Omental fat pad (tissue), 4 donors: ENCODE measurements around the gene IL22RA2. TPM values are rescaled to one million over a fixed set of nuclear protein-coding genes. Genes with fewer than 3 reads are reported as not detected.

Source experiments
- ATAC-seq: fragments of 150-250 bp; one replicate; pipeline ENCODE4 v1.9.1; 2016; ENCODE audit warnings: mild to moderate bottlenecking, moderate library complexity; ENCODE audit not compliant: low FRiP score
- DNase-seq: peaks from one replicate; pipeline ENCODE4 v3.0.0-alpha.2; 2019; ENCODE audit warnings: low spot score
- total RNA-seq, 4 donors: library from RNA; depleted of rRNA; stranded (reverse); fragments of >200 nt; gene quantifications; one replicate each; pipeline ENCODE4 v1.1.0, GENCODE V29; 2016
- TF ChIP-seq, protein P1 (sequence below), 3 donors: fragments of 450-650 bp; IDR thresholded peaks; one replicate each; pipeline ENCODE4 v1.5.1; 2016 to 2017; ENCODE audit warnings: antibody characterized with exemption in 3 of 3, mild to moderate bottlenecking in 3 of 3, moderate library complexity in 2 of 3

The IL22RA2 gene
- total RNA-seq, 4 donors from 2014 or later: not detected

DNA sequence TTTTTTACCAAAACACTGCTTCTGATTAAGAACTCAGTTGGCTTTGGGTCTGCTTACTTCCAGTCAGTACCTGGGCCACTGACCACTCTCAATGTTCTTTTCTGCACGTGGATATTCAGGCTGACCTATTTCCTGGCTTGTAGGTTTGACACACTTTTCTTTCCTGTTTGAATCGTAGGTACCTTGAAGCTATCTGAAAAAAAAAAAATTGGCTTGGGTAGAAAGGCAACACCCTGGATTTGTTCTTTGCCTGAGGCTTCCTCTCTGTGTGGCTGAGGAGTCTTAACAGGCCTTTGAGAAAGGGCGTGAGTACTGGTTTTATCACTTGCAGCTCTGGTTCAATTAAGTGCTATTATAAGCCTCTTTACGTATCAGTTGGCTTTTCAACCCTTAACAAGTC lies 68.1 kb downstream of the IL22RA2 start:
- DNase-seq (no peak), ATAC-seq (no peak)
- TF ChIP-seq, protein P1, sequence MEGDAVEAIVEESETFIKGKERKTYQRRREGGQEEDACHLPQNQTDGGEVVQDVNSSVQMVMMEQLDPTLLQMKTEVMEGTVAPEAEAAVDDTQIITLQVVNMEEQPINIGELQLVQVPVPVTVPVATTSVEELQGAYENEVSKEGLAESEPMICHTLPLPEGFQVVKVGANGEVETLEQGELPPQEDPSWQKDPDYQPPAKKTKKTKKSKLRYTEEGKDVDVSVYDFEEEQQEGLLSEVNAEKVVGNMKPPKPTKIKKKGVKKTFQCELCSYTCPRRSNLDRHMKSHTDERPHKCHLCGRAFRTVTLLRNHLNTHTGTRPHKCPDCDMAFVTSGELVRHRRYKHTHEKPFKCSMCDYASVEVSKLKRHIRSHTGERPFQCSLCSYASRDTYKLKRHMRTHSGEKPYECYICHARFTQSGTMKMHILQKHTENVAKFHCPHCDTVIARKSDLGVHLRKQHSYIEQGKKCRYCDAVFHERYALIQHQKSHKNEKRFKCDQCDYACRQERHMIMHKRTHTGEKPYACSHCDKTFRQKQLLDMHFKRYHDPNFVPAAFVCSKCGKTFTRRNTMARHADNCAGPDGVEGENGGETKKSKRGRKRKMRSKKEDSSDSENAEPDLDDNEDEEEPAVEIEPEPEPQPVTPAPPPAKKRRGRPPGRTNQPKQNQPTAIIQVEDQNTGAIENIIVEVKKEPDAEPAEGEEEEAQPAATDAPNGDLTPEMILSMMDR (IDR thresholded peaks at IDR 0.05): no peak

DNA sequence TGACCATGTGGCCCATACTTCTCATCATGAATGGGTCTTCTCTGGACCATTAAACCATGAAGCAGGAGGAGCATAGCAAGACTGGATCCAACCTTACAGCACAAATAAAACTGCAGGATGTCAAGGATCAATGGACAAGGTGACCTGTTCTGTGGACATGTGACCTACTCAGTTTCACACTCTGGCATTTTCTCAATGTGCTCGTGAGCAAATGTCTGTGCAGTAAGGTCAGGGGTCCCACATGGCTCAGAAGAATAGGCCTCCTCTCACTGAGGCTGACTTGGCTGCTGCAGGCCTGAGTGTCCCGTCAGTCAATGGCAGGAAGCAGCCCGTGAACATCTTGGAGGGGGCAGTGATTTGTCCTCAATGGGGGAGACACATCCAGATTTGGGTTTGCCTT lies 68.5 kb downstream of the IL22RA2 start:
- TF ChIP-seq, protein P1 (IDR thresholded peaks at IDR 0.05): no peak
- no peak for ATAC-seq
- no peak for DNase-seq

DNA sequence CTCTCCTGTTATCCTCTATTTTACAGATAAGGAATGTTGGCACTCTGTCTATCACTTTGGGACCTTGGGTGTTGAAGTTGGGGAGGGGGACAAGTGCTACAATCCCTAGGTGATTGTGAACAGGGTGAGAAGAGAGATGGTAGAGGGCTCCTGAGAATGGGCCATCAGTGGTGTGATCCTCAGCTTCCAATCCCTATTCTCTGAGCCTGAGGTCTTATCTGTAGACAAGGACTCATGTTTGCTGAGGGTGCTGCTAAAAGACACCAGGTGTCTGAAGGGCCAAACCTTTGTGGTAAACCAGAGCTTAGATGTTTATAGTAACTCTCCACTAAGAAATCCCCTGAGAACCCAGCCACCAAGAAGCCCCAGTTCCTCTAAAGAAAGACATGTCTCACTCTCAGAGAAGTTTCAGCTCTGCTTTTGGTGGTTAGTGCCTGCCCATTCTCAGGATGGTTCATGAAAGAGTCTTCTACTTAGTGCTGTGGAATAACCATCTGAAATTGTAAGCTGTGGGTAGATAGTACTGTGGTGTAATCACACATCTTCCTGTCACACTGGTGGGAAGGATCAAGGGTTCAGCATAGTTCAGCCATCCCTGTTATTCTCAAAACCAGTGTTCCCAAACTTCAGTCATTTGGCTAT lies 70.5 kb downstream of the IL22RA2 start:
- DNase-seq (no peak), ATAC-seq (no peak)
- TF ChIP-seq, protein P1 (IDR thresholded peaks at IDR 0.05): no peak

DNA sequence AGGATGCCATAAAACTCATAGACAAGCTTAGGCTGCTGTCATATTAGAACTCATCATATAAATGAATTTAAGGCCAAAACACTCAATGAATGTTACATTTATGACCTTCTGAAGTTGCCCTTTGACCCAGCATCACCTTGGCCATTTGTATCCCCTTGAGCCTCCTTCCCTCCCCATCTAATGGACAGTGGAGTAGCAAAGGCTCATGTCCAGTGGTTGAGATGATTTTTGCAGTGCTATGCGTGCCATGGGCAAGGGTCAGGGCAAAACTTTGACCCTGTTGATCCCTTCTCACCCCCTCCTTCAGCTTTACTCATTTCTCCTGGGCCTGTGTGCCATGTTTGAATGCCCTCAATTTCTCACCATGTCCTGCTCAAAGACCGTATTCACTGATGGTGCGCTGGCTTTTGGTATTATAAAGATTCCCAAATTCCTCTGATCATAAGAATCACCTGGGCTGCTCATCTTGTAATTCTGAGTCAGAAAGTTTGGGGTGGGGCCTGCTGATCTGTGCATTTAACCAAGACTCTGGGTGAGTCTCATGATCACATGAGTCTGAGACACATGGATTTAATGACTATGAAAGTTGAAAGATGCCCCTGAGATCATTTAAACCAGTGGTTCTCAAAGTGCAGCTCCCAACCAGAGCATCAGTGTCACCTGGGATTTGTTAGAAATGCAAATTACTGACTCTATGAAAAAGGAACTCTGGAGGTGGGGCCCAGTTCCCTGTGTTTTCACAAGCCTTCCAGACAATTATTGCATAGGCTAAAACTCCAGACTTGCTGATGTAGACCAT lies 71.2 kb downstream of the IL22RA2 start:
- DNase-seq: no peak
- ATAC-seq: no peak
- TF ChIP-seq, protein P1 (IDR thresholded peaks at IDR 0.05): no peak

DNA sequence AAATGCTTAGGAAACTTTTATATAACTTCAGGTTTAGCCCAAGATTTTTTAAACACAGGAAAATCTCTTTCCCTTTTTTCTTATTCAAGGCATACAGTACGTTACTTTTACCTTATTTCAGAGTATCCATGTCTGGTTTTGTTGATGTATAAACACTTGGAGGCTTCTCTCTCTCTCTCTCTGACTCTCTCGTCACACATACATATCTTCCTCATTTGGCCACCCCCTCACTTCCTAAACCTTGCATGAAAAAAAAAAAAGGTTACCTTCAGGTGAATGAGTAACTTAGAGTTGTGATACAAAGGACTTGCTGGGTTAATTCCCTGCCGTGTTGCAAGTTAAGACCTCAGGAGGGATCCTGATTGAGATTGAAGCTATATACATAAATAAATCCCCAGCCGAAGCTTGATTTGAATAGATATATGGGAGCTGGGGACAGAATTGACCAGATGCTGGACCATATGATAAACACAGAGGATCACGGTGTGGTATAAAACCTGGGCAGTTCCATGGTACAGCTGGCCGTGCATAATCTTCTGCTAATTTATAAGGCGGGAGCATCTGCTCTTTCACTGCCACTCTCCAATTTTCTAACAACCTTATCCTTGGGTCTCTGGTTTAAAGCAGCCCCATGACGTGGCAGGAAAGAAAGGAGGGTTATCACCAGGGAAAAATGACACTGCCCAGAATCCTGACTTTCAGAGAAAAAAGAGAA lies 73.6 kb downstream of the IL22RA2 start:
- DNase-seq (no peak), ATAC-seq (no peak)
- TF ChIP-seq, protein P1 (IDR thresholded peaks at IDR 0.05): no peak

DNA sequence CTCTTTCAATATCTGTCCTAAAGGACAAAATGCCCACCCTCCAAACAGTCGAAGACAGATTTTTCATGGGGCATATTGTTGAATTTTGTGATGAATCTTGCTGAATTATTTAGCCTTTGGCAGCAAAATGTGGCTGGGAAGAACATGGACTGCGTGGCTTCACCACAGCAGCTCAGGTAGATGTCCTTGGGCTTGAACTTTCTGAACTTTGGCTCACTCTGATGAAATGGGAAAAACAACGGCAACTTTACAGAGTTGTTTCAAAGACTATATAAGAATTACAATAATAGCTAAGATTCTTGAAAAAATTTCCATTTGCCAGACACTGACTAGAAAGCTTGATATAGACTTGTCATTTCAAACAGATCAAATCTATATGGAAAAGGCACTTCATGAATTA lies 75.9 kb downstream of the IL22RA2 start:
- DNase-seq: no peak
- TF ChIP-seq, protein P1 (IDR thresholded peaks at IDR 0.05): no peak
- ATAC-seq: no peak
